Hindlimb muscle (tissue), 1 donor: ENCODE data around the gene GPR62. TPM values are rescaled to one million over a fixed set of nuclear protein-coding genes. Genes with fewer than 3 reads are reported as not detected.
"Not testable (repeated sequence)": the region's sequence is repeated elsewhere in the genome, so short reads cannot be mapped to it uniquely, and the experiment has no call there.

Experiments used
- DNase-seq: peaks from one replicate; pipeline ENCODE4 v3.0.0-alpha.2; 2013
- polyA plus RNA-seq: library from polyadenylated mRNA; unstranded; fragments of 120-200 nt; gene quantifications from one replicate; pipeline ENCODE4 v1.2.1, GENCODE V29; 2013; ENCODE audit not compliant: insufficient read length

The GPR62 gene, protein sequence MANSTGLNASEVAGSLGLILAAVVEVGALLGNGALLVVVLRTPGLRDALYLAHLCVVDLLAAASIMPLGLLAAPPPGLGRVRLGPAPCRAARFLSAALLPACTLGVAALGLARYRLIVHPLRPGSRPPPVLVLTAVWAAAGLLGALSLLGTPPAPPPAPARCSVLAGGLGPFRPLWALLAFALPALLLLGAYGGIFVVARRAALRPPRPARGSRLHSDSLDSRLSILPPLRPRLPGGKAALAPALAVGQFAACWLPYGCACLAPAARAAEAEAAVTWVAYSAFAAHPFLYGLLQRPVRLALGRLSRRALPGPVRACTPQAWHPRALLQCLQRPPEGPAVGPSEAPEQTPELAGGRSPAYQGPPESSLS
- polyA plus RNA-seq, result 0.67 TPM

DNA sequence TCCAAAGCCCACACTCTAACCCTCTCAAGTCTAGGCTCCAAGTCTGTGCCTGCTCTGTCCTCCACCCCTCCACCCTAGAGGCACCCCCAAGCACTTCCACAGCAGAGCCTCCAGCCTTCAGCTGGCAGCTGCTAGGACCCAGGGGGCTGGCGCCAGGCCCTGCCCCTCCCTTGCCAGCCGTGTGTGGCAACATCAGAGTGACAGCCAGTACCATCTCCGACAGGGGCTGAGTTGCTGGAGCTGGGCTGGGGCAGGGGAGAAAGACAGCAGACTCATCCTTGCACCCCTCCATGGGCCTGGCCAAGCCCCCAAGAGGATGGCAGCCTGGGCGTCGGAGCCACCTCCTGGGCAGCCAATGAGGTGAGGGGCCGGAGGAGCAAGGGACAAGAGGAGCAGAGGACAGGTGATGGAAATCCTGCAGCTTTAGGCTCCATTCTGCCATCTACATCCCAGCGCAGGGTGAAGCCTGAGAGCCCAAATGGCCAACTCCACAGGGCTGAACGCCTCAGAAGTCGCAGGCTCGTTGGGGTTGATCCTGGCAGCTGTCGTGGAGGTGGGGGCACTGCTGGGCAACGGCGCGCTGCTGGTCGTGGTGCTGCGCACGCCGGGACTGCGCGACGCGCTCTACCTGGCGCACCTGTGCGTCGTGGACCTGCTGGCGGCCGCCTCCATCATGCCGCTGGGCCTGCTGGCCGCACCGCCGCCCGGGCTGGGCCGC, at the start of gene GPR62:
TSS of gene GPR62 (plus strand) at position 207 of the 718 bp plus-strand sequence. CDS start at position 479, 272 bp downstream.
- DNase-seq, result no peak

DNA sequence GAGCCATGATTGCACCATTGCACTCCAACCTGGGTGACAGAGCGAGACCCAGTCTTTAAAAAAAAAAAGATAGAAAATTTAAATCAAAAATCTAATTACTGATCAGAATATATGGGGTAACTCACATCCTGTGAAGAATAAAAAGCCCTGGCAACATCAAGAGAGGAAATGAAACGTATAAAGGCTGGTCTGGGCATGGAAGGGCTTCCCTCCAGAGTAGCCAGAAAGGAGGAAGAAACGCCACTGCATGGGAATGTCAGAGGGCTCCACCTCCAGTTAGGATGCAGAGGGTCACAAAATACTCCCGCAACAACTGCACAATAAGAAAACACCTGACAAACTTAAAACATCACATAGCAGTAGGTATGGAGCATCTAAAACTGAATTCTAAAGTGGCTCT, 47.2 kb upstream of the GPR62 start:
- DNase-seq, result no peak

DNA sequence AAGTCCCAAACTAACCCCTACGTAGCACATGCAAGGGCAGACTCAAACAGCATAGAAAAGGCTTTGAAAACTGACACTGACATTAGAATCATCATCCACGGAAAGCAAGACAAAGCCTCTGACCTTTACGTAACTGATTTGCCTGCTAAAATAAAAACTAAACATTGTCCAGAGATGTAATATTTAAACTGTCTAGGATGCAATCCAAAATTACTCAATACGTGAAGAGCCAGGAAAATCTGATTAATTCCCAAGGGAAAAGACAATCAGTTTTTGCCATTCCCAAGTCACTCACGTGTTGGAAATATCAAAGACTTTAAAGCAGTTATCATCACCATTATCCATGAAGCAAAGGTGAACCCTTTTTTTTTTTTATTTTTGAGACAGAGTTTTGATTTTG, 38.8 kb upstream of the GPR62 start:
- no peak for DNase-seq

DNA sequence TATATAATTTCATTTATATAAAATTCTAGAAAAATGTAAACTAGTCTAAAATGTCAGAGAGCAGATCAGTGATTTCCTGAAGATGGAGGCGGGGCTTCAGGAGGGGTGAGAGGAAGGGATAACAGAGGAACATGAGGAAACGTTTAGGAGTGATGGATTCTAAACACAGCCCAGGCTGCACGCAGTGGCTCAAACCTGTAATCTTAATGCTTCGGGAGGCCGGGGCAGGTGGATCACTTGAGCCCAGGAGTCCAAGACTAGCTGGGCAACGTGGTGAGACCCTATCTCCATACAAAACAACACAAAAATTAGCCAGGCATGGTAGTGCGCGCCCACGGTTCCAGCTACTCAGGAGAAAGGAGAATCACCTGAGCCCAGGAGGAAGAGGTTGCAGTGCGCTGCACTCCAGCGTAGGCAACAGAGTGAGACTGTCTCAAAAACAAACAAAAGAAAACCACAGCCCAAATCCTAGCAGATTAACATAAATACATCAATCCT, 34.1 kb upstream of the GPR62 start:
- no peak for DNase-seq

DNA sequence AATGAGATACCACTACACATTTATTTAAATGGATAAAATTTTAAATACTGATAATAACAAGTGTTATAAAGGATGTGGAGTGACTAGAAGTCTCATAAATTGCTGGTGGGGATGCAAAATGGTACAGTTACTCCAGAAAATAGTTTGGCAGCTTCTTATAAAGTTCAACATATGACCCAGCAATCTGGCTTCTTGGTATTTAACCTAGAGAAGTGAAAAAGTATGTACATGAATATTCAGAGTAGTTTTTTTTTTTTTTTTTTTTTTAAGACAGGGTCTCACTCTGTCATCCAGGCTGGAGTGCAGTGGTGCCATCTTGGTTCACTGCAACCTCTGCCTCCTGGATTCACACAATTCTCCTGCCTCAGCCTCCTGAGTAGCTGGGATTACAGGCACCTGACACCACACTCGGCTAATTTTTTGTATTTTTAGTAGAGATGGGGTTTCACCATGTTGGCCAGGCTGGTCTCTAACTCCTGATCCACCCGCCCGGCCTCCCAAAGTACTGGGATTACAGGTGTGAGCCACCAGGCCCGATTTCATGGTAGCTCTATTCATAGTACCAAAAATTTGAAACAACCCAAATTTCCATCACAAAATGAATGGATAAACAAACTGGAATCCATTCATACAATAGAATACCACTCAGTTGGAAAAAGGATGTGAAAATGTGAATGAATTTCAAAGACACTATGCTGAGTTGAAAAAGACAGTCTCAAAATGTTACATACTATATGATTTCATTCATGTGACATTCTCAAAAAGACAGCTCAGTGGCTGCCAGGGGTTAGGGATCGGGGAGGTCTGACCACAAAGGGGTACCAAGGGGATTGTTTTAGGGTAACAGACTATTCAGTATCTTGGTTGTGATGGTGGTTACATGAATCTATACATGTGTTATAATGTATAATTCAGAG, 27.9 kb upstream of the GPR62 start:
- DNase-seq, result no peak

DNA sequence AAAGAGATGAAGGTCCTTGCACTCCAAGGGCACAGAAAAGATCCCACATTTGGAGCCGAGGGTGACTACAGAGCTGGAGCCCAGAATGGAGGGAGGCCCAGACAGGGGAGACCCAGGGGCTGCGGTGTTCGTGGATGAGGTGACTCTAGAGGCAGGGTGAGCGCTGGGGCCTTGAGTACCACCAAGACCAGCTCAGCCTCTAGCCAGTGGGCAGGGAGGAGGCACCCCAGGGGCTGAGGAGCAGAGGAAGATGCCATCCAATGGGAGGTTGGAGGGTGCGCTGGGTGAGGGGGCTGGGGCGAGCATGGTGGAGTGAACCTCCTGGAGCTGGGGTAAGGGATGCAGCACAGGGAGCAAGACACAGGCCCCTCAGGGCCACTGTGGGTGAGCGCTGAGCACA, 26.7 kb upstream of the GPR62 start:
- DNase-seq, result no peak

DNA sequence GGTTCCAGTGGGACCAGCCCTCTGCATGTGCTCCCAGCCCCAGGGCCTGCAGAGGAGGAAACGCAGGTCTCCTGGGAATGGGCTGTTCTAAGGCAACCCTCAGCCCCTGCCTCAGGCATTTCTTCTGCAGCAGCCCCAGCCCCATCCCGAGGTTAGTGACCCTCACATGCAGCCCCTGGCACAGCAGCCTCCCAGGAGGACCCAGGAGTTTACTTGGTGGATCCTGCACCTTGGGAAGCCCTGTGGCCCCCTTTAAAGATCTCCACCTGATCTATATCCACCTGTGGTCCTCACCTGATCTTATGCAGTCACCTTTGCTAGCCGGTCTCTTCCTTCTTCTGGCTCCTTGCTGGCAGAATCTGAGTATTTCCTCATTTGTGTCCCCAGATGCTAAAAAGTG, 26.2 kb upstream of the GPR62 start:
- DNase-seq, result not testable (repeated sequence)

DNA sequence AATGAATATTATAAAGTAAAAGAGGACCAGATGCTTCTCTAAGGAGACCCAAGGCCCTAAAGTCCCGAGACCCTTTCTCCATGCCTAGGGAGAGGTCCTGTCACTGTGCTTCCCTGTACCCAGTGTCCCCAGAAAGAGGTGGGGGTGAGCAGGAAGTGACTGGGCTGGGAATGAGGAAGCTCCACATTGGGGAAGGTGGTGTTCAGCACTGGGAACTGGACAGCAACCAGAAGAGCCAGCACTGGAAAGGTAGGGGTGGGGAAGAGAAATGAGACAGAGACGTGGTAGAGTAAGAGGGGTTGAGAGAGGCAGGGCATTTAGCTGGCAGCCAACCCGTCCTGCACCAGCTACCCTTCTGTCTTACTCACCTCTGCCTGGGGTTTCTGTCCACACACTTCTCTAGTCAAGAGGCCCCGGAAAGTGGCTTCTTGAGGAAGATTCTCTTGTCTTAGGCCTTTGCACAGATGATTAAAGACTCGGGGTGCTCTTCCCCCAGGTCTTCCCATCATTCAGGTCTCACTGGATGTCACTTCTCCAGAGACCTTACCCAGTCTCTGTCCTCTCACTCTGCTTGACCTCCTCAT, 25.7 kb upstream of the GPR62 start:
- DNase-seq, result no peak

DNA sequence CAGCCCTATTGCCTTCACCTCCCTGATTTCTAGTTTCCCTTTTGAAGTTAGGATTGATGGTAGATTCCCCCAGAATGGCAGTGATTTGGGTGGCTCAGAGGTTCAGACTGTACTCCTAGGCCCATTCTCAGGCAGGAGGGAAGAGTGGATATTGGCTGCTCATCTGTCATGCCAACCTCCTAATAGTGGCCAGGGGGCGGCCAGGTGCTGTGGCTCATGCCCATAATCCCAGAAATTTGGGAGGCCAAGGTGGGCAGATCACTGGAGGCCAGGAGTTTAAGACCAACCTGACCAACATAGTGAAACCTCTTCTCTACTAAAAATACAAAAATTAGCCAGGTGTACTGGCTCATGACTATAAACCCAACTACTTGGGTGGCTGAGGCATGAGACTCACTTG, 24.7 kb upstream of the GPR62 start:
- DNase-seq, result no peak

DNA sequence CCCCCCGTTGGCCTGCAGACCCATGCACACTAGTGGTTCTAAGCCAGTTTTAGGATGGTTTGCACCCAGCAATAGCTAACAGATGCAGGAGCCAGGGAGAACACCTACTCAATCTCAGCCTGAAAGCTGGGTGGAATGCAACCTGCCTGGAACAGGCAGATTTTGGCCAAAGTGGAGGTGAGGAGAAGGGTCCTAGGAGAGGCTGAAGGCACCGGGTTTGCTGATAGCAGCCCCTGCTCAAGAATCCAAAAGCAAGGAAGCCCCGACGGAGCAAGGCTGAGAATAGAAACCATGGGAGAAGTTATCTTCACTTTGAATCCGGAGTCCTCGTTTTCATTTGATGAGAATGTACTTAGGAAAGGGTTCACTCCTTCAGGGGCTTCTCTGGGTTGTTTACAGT, 23.4 kb upstream of the GPR62 start:
- no peak for DNase-seq

DNA sequence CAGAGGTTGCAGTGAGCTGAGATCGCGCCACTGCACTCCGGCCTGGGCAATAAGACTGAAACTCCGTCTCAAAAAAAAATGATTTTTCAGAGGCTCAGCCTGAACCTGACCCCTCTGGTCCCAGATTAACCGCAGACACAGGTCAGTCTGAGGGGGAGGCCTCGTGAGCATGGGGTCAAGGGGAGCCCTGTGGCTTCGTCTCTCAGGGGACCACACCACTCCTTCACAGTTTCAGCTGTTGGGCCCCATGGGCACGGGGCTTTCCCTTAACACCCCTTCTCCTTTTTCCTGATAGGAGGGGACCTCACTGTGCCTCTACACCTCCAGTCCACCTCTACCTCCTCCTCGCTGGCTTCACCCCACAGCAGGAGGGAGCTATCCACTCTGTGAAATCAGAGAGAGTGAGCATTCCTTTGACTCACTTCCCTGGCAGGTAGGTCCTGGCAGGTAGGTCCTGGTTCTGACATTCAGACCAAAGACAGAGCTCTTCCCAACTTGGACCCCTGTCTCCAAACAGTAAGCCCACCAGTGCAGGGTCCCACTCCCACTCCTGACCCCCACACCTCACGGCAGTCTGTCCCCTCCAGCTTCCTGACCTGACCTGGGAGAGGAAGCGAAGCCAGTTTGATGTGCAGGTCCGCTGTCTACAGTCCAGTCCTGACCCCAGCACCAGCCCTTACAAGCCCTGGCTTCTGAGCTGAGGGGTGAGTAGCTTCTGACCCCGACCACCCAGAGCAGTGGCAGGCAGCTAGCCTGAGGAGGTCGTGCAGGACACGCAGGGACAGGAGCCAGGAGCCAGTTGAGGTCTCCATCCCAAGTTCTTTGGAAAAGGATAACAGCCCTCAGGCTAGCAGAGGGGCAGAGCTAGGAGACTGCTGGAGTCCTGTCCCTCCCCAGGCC, 22.5 kb upstream of the GPR62 start:
- DNase-seq, result no peak

DNA sequence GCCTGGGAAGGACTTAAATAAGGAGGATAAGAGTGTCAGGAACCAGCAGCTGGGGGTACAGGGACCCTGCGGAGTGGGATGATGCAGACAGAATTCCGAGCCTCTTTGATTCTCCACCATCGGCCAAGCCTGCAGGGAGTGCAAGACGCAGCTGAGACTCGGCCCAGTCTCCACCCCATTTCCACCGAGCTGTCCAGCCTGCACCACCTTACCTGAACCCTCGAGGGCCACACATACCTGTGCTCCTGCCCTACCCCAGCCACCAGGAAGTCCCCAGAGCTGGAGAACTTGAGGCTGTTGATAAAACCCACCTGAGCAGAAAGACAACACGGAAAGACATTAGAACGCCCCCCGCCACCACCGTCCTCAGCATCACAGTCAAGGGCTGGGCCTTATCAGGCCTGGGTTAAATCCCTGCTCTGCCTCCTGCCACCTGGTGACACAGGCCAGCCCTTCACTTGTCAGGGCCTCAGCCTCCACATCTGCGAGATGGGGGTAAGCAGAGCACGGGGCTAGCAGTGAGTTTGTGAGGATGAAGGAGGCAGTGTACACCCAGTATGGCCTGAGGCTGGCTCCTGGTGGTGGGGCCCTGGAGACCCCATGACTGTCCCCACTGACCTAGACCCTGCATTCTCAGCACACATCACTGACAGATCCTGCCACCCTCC, 21.6 kb upstream of the GPR62 start:
- DNase-seq, result no peak

DNA sequence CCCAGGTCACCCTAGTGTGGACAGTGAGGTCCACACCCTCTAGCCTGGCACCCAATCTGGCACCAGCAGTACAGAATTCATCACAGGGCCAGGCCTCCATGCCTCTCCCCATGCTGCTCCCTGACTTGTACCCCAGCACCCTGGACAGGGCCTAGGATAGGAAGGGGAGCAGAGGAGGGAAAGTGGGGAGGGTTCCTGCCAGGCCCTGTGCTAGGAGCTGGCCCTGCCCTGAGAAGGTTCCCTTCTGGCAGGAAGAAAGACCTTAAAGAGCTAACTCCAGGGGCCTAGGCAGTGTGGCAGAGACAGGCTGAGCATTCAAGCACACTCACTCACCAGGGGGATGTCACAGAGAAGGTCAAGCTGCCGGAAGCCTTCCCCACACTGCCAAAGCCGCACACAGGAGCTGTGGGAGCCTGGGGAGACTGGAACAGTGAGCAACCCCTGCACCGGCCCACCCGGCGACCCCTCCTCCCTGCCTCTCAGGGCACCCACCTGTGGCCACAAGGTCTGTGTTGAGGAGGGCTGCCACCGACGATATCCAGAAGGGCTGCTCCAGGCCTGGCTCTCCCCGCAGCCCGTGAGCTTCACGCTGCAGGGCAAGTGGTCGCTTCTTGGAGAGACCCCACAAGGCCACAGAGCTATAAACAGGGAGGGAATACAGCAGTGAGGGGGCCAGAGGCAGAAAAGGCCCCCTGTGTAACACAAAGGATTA, 20.9 kb upstream of the GPR62 start:
- no peak for DNase-seq

DNA sequence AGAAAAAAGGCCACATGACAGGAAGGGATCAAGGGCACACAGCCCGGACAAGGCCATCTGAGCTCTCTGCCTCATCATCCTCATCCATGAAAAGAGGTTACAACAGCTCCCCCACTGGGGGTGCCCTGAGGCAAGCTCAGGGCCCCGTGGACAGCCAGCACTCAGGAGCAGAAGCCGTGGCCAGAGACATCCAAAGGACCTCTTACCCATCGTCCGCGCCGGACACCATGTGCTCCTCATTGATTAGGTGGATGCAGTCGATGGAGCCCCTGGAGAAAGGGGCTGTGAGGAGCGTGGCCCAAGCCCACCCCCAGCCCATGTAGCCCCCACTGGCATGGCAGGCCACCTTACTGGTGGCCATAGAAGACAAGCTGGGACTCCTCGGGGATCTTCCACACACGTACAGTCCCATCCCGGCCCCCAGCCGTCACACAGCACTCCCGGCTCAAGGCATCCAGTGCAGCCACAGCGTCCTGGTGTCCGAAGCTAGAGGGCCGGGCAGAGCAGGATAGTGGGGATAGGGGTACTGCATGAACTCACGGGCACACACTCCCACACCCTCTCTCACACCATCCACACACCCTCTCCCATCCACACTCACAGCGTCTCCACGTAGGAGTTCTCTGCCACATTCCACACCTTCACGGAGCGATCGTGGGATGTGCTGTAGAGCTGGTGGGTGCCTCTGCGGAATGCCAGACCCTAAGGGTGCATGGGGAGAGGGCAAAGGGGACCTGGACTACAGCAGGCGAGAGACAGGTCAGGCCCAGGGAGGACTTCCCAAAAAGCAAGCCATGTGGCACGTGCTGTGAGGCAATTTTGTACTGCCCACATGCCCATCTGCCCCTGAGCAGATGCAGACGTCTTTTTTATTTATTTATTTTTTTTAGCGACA, 19.9 kb upstream of the GPR62 start:
- DNase-seq, result no peak

DNA sequence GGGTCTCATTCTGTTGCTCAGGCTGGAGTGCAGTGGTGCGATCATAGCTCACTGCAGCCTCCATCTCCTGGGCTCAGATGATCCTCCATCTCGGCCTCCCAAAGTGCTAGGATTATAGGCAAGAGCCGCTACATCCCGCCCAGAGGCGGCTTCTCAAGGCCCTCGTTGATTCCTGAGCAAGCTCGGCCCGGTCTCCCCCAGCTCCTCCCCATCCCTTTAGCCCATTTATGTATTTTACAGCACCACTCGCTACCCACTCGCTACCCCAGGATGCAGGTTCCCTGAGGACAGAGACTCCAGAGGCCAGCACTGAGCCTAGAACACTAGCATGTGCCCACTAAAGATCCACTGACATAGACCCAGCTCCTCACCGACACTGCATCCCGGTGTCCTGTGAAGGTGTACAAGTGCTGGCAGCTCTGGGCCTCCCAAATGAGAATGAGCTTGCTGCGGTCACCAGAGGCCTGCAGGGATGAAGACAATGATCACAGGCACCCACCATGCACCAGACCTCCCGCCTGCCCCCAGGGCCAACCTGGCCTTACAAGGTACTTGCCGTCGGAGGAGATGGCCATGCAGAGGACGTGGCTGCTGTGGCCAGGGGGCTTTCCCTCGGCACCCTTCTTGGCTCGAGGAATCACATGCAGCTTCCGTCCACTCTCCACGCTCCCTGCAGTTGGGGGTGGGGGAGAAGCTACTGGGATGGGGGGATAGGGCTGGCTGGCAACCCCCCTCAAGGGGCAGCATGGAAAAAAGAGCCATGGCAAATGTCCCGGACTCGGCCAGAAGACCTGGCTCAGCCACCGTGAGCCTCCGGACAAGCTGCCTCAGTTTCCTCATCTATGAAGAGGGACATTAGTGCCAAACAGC, 19.1 kb upstream of the GPR62 start:
- no peak for DNase-seq

DNA sequence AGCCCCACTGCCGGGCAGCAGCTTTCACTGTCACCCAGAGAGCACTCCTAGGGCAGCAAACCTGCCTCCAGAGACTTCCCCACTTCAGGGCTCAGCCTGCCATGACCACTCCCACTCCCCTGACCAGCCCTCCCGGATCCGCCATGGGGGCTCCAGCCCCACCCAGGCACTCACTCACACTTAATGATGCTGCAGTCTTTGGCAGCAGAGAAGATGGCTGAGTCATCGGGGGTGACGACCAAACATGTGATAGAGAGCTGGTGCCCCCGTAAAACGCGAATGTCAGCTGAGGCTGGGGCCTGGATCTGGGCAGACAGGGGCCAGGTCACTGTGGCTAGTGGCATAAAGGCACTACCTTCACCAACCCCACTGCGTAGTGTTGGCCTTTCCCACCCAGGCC, 18.2 kb upstream of the GPR62 start:
- DNase-seq, result no peak

DNA sequence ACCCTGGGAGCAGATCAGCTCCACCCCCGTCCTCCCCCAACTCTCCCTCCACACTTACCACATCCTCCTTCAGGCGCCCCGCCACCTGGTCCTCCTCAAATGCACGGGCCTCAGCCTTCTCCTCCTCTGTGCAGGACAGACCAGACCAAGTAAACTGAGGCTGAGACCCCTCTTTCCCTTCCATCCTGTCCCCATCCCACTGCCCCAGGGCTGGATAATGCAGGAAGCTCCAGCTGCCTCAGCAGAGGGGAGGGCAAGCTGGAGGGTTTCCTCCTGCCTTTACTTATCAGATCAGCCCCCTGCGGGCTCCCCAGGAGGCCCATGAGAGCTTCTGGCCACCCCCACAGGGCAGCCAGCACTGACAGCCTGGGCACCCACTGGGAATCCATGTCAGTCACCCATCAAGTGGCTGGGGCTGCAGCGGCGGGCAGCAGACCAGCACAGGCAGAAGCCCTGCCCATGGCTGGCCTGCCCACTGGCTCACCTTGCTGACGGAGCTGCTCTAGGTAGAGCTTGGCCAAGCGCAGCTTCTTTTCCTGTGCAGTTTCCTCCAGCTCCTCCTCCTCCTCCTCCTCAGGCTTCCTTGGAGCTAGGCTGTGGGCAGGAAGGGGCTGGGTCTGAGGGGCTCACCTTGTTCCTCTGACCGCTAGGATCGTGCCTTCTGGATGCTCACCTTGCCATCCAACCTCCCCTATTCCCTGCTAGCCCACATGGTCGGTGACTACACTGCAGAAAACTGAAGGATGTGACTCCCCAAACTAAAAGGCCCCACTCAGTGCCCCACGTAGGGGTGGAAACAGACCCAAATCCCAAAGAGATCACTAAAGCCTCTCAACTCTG, 17.4 kb upstream of the GPR62 start:
- DNase-seq, result no peak
